OCI-LY1 (cell line): Measurements from ENCODE around the gene CFAP65.

ENCODE experiments used
- H2AFZ ChIP-seq: fragments of 200-600 bp; sonication (generic), shearing (Covaris generic); 2 replicates; pipeline ENCODE4 v1.6.0; 2014; ENCODE audit warnings: antibody characterized with exemption, mild to moderate bottlenecking, low read length
- H3F3A ChIP-seq: fragments of 200-600 bp; sonication (generic), shearing (Covaris generic); 2 replicates; pipeline ENCODE4 v1.6.0; 2014; ENCODE audit warnings: mild to moderate bottlenecking, antibody characterized with exemption, low read length, moderate library complexity; ENCODE audit not compliant: insufficient read depth
- H3K27ac ChIP-seq: fragments of 200-600 bp; sonication (generic); 2 replicates; pipeline ENCODE4 v1.5.1; 2014; ENCODE audit warnings: low read length, mixed run types, mild to moderate bottlenecking, low read depth; ENCODE audit not compliant: poor library complexity, severe bottlenecking
- H3K27me3 ChIP-seq: fragments of 200-600 bp; sonication (generic); 2 replicates; pipeline ENCODE4 v1.6.0; 2014; ENCODE audit warnings: antibody characterized with exemption, mild to moderate bottlenecking, low read length, moderate library complexity; ENCODE audit not compliant: insufficient read depth
- H3K36me3 ChIP-seq: fragments of 200-600 bp; sonication (generic); 2 replicates; pipeline ENCODE4 v1.6.1; 2014; ENCODE audit warnings: mild to moderate bottlenecking, antibody characterized with exemption, low read length, moderate library complexity, mixed read lengths; ENCODE audit not compliant: insufficient read depth
- H3K4me1 ChIP-seq: fragments of 200-600 bp; sonication (generic); 2 replicates; pipeline ENCODE4 v1.5.1; 2014; ENCODE audit warnings: mild to moderate bottlenecking, low read length, moderate library complexity; ENCODE audit not compliant: insufficient read depth, severe bottlenecking
- H3K4me2 ChIP-seq: fragments of 200-600 bp; sonication (generic), shearing (Covaris generic); 2 replicates; pipeline ENCODE4 v1.6.1; 2014; ENCODE audit warnings: low read length
- H3K4me3 ChIP-seq: fragments of 200-600 bp; sonication (generic); 2 replicates; pipeline ENCODE4 v1.5.1; 2014; ENCODE audit warnings: low read length, low read depth, mild to moderate bottlenecking, mixed read lengths; ENCODE audit not compliant: poor library complexity, severe bottlenecking
- H3K79me2 ChIP-seq: fragments of 200-600 bp; shearing (Covaris generic); 2 replicates; pipeline ENCODE4 v1.6.1; 2016; ENCODE audit warnings: mixed run types, low read length, mixed read lengths; ENCODE audit not compliant: insufficient read depth
- H3K9ac ChIP-seq: fragments of 200-600 bp; sonication (generic), shearing (Covaris generic); 2 replicates; pipeline ENCODE4 v1.6.1; 2014; ENCODE audit warnings: mild to moderate bottlenecking, low read length, mixed read lengths
- H3K9me2 ChIP-seq: fragments of 200-600 bp; sonication (generic), shearing (Covaris generic); 2 replicates; pipeline ENCODE4 v1.6.1; 2014; ENCODE audit warnings: low read depth, mild to moderate bottlenecking, low read length, mixed read lengths
- H3K9me3 ChIP-seq: fragments of 200-600 bp; shearing (Covaris generic); 2 replicates; pipeline ENCODE4 v1.6.1; 2014; ENCODE audit warnings: low read length, mixed read lengths
- H4K20me1 ChIP-seq: fragments of 200-600 bp; sonication (generic), shearing (Covaris generic); 2 replicates; pipeline ENCODE4 v1.6.0; 2016; ENCODE audit warnings: mild to moderate bottlenecking, low read length; ENCODE audit not compliant: insufficient read depth
- CTCF ChIP-seq: fragments of 200-600 bp; sonication (generic), shearing (Covaris generic); IDR thresholded peaks from 2 replicates; pipeline ENCODE4 v1.5.1; 2017; ENCODE audit warnings: mild to moderate bottlenecking, antibody characterized with exemption, low read length, moderate library complexity, mixed read lengths
- EZH2 ChIP-seq: fragments of 200-600 bp; sonication (generic), shearing (Covaris generic); IDR thresholded peaks from 2 replicates; pipeline ENCODE4 v1.8.0; 2017; ENCODE audit warnings: borderline replicate concordance, mixed run types, mild to moderate bottlenecking, antibody characterized with exemption, low read length, moderate library complexity, mixed read lengths

The CFAP65 gene

GRCh38 chr2:218963601-218964000 lies 77.7 kb downstream of the CFAP65 start:
- Histone ChIP-seq H3K4me2 (no peak overlapping the region), H3F3A (no peaks in the 10 kb centered on the region), H3K9me2 (no peaks in the 10 kb centered on the region), H3K27ac (no peak overlapping the region), H3K9me3 (no peaks in the 10 kb centered on the region), H3K4me1 (peaks cover 3% of the 10 kb centered on the region), H3K9ac (no peak overlapping the region), H3K79me2 (no peaks in the 10 kb centered on the region), H3K27me3 (no peaks in the 10 kb centered on the region), H3K36me3 (no peaks in the 10 kb centered on the region), H4K20me1 (no peaks in the 10 kb centered on the region), H2AFZ (no peak overlapping the region), H3K4me3 (no peak overlapping the region)
- no peak for TF ChIP-seq CTCF
- TF ChIP-seq EZH2, result no peak

- Histone ChIP-seq H3K4me3 (no peak overlapping the region), H3K79me2 (no peaks in the 10 kb centered on the region), H2AFZ (no peak overlapping the region), H3K9ac (no peak overlapping the region), H4K20me1 (no peaks in the 10 kb centered on the region), H3K4me1 (peaks cover 3% of the 10 kb centered on the region), H3K9me2 (no peaks in the 10 kb centered on the region), H3K27ac (no peak overlapping the region), H3K27me3 (no peaks in the 10 kb centered on the region), H3K4me2 (no peak overlapping the region), H3K9me3 (no peaks in the 10 kb centered on the region), H3K36me3 (no peaks in the 10 kb centered on the region), H3F3A (no peaks in the 10 kb centered on the region)
- TF ChIP-seq CTCF (no peak), EZH2 (no peak)
Observed at GRCh38 chr2:218962859-218963492, 78.3 kb downstream of the CFAP65 start.

- Histone ChIP-seq H3K27ac (no peak overlapping the region), H3F3A (no peaks in the 10 kb centered on the region), H3K4me1 (peaks cover 3% of the 10 kb centered on the region), H3K27me3 (no peaks in the 10 kb centered on the region), H3K9me2 (no peaks in the 10 kb centered on the region), H3K79me2 (no peaks in the 10 kb centered on the region), H3K36me3 (no peaks in the 10 kb centered on the region), H3K4me2 (no peak overlapping the region), H3K9me3 (no peaks in the 10 kb centered on the region), H3K9ac (no peak overlapping the region), H4K20me1 (no peaks in the 10 kb centered on the region), H3K4me3 (no peak overlapping the region), H2AFZ (no peak overlapping the region)
- TF ChIP-seq EZH2 (no peak), CTCF (no peak)
Observed at GRCh38 chr2:218961651-218962570, 79.4 kb downstream of the CFAP65 start.
